Measurements from ENCODE around the gene MRTFA. TPM values are rescaled to one million over a fixed set of nuclear protein-coding genes. Genes with fewer than 3 reads are reported as not detected.

The MRTFA gene
- total and polyA plus RNA-seq, 8 donors = 11.1 to 706 (median 61.2) TPM

- TF ChIP-seq EP300 (IDR thresholded peaks at IDR 0.05) (no peak), CTCF (IDR thresholded peaks at IDR 0.05) (no peak), POLR2A (IDR thresholded peaks at IDR 0.05) (no peak), POLR2AphosphoS5 (IDR thresholded peaks at IDR 0.05) (no peak)
- Histone ChIP-seq H3K27ac (no peak overlapping the region), H3K4me3 (no peak overlapping the region), H3K9me3 (no peaks in the 10 kb centered on the region), H3K27me3 (no peaks in the 10 kb centered on the region), H3K36me3 (peaks cover 0 to 5% (median 2%) of the 10 kb centered on the region in 4 donors), H3K4me1 (peaks cover 7 to 57% (median 29%) of the 10 kb centered on the region in 4 donors)
- DNase-seq = no peak
- WGBS, 5 donors = 88 to 96% (median 92%) methylated on average over 2 of the region's 2 CpGs
- intact Hi-C loops (cut with DNase I; ENCODE audit: low total_unique reads) = loop anchor here (10.0 kb wide), 1 partner anchor 113 kb away; the partner anchor contains the start of gene MRTFA
These were observed 114.4 kb downstream of the MRTFA start for GRCh38 chr22:40522141-40522540.

- Histone ChIP-seq H3K27me3 (no peaks in the 10 kb centered on the region), H3K4me3 (no peak overlapping the region), H3K4me1 (peaks cover 7 to 61% (median 31%) of the 10 kb centered on the region in 4 donors), H3K9me3 (no peaks in the 10 kb centered on the region), H3K27ac (no peak overlapping the region), H3K36me3 (peaks cover 0 to 5% (median 2%) of the 10 kb centered on the region in 4 donors)
- TF ChIP-seq POLR2A (IDR thresholded peaks at IDR 0.05) (no peak), CTCF (IDR thresholded peaks at IDR 0.05) (no peak), POLR2AphosphoS5 (IDR thresholded peaks at IDR 0.05) (no peak), EP300 (IDR thresholded peaks at IDR 0.05) (no peak)
- no peak for DNase-seq
- intact Hi-C loops (cut with DNase I; ENCODE audit: low total_unique reads) = loop anchor here (10.0 kb wide), 1 partner anchor 114 kb away; the partner anchor contains the start of gene MRTFA
- 67 to 82% (median 77%) methylated on average over 1 of the region's 1 CpG for WGBS, 5 donors
These were observed 115.5 kb downstream of the MRTFA start for GRCh38 chr22:40521046-40521445.

- Histone ChIP-seq H3K36me3 (peaks cover 0 to 5% (median 2%) of the 10 kb centered on the region in 4 donors), H3K4me3 (no peak overlapping the region), H3K4me1 (peaks cover 7 to 60% (median 30%) of the 10 kb centered on the region in 4 donors), H3K27ac (peak overlapping the region in 1 of 5 donors; percentile 62), H3K9me3 (no peaks in the 10 kb centered on the region), H3K27me3 (no peaks in the 10 kb centered on the region)
- TF ChIP-seq POLR2A (IDR thresholded peaks at IDR 0.05) (no peak), POLR2AphosphoS5 (IDR thresholded peaks at IDR 0.05) (no peak), EP300 (IDR thresholded peaks at IDR 0.05) (no peak), CTCF (IDR thresholded peaks at IDR 0.05) (no peak)
- WGBS, 5 donors = 94 to 100% (median 98%) methylated on average over 2 of the region's 2 CpGs
- no peak for DNase-seq
- intact Hi-C loops (cut with DNase I; ENCODE audit: low total_unique reads) = loop anchor here (10.0 kb wide), 1 partner anchor 114 kb away; the partner anchor contains the start of gene MRTFA
These were observed 116.0 kb downstream of the MRTFA start for GRCh38 chr22:40520562-40520961.

- peaks cover 4 to 60% (median 30%) of the 10 kb centered on the region in 4 donors for H3K4me1 ChIP-seq
- no peaks in the 10 kb centered on the region for H3K27me3 ChIP-seq
- no peak for TF ChIP-seq POLR2AphosphoS5 (IDR thresholded peaks at IDR 0.05)
- TF ChIP-seq POLR2A (IDR thresholded peaks at IDR 0.05) = no peak
- TF ChIP-seq EP300 (IDR thresholded peaks at IDR 0.05) = no peak
- no peak for TF ChIP-seq CTCF (IDR thresholded peaks at IDR 0.05)
- H3K4me3 ChIP-seq = no peak overlapping the region
- peak overlapping the region in 4 of 5 donors; percentile 54 to 73 (median 64) for H3K27ac ChIP-seq
- intact Hi-C loops (cut with DNase I; ENCODE audit: low total_unique reads) = loop anchor here (10.0 kb wide), 1 partner anchor 115 kb away; the partner anchor contains the start of gene MRTFA
- 70 to 86% (median 80%) methylated on average over 3 of the region's 3 CpGs for WGBS, 5 donors
- no peak for DNase-seq
- peaks cover 0 to 5% (median 2%) of the 10 kb centered on the region in 4 donors for H3K36me3 ChIP-seq
- H3K9me3 ChIP-seq = no peaks in the 10 kb centered on the region
These were observed 116.6 kb downstream of the MRTFA start for GRCh38 chr22:40519948-40520331.
